Uterus (tissue), 2 donors: ENCODE results near the gene DYRK3.

Source experiments
- POLR2A ChIP-seq, 2 donors: fragments of 450-650 bp; IDR thresholded peaks; one replicate each; pipeline ENCODE4 v1.6.1; 2016; ENCODE audit warnings: antibody characterized with exemption in 2 of 2, mild to moderate bottlenecking in 1 of 2, moderate library complexity in 1 of 2
- TF ChIP-seq, protein P1 (sequence below), 4 experiments: fragments of 200-600 bp in 2 of 4; fragments of 450-650 bp in 2 of 4; sonication (generic) in 2 of 4; IDR thresholded peaks; one replicate each; pipeline ENCODE4 v1.5.1; 2016 to 2019; ENCODE audit warnings: antibody characterized with exemption in 4 of 4, mild to moderate bottlenecking in 2 of 4, moderate library complexity in 1 of 4

DNA sequence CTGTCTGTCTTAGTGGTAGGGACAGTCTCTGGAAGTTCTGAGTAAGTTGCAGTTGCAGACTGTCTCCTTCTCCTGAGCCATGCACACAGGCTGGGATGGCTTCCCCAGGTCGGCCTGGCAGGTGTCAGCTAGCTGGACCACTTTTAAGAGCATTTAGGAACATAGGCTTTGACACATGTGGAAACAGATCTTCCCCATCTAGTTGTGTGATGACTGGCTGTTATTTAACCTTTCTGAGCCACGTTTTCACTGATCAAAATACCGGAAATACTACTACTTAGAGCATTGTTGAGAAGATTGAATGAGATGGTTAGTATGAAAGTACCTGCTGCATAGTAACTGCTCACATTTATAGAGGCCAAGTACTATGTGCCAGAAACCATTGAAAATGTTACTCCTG, 43.2 kb downstream of the DYRK3 start:
- TF ChIP-seq, protein P1, sequence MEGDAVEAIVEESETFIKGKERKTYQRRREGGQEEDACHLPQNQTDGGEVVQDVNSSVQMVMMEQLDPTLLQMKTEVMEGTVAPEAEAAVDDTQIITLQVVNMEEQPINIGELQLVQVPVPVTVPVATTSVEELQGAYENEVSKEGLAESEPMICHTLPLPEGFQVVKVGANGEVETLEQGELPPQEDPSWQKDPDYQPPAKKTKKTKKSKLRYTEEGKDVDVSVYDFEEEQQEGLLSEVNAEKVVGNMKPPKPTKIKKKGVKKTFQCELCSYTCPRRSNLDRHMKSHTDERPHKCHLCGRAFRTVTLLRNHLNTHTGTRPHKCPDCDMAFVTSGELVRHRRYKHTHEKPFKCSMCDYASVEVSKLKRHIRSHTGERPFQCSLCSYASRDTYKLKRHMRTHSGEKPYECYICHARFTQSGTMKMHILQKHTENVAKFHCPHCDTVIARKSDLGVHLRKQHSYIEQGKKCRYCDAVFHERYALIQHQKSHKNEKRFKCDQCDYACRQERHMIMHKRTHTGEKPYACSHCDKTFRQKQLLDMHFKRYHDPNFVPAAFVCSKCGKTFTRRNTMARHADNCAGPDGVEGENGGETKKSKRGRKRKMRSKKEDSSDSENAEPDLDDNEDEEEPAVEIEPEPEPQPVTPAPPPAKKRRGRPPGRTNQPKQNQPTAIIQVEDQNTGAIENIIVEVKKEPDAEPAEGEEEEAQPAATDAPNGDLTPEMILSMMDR (IDR thresholded peaks at IDR 0.05): no peak
- TF ChIP-seq POLR2A (IDR thresholded peaks at IDR 0.05): no peak
